Jurkat, Clone E6-1 (cell line): ENCODE data around the gene RGS17.
"Not testable (repeated sequence)": the region's sequence is repeated elsewhere in the genome, so short reads cannot be mapped to it uniquely, and the experiment has no call there.

ENCODE experiments used
- DNase-seq: peaks from one replicate; pipeline ENCODE4 v3.0.0-alpha.2; 2011; ENCODE audit warnings: low read depth, low spot score
- H3K4me3 ChIP-seq: 2 replicates; pipeline ENCODE4 v1.5.1; 2011; ENCODE audit warnings: mild to moderate bottlenecking, low read length, control low read depth, moderate library complexity

The RGS17 gene

GRCh38 chr6:153129873-153130514, 1.1 kb downstream of the RGS17 start:
- no peak for DNase-seq
- H3K4me3 ChIP-seq, result peak overlapping the region; percentile 49; the same call in 1 of the 2 replicates

GRCh38 chr6:153126218-153126617, 4.9 kb downstream of the RGS17 start:
- no peak for DNase-seq
- no peak overlapping the region for H3K4me3 ChIP-seq

- no peak for DNase-seq
- H3K4me3 ChIP-seq, result no peak overlapping the region
These were observed 6.0 kb downstream of the RGS17 start for GRCh38 chr6:153125032-153125431.

- DNase-seq, result peak; percentile 29
These were observed 7.3 kb downstream of the RGS17 start for GRCh38 chr6:153123801-153124200.

GRCh38 chr6:153121311-153121710, 9.8 kb downstream of the RGS17 start:
- H3K4me3 ChIP-seq, result no peak overlapping the region
- no peak for DNase-seq

More at GRCh38 chr6:153123801-153124200, 7.3 kb downstream of the RGS17 start:
- H3K4me3 ChIP-seq, result no peak overlapping the region

GRCh38 chr6:153117986-153118879, 12.8 kb downstream of the RGS17 start:
- DNase-seq, result no peak
- no peak overlapping the region for H3K4me3 ChIP-seq

GRCh38 chr6:153111082-153111481, 20.0 kb downstream of the RGS17 start:
- not testable (repeated sequence) for DNase-seq, H3K4me3 ChIP-seq

- DNase-seq, result not testable (repeated sequence)
These were observed 20.5 kb downstream of the RGS17 start for GRCh38 chr6:153110612-153111011.

GRCh38 chr6:153108315-153108714, 22.8 kb downstream of the RGS17 start:
- DNase-seq, result no peak
- no peak overlapping the region for H3K4me3 ChIP-seq

More at GRCh38 chr6:153110612-153111011, 20.5 kb downstream of the RGS17 start:
- not testable (repeated sequence) for H3K4me3 ChIP-seq

- no peak for DNase-seq
- no peak overlapping the region for H3K4me3 ChIP-seq
These were observed 25.1 kb downstream of the RGS17 start for GRCh38 chr6:153106021-153106420.

GRCh38 chr6:153104220-153104619, 26.9 kb downstream of the RGS17 start:
- no peak for DNase-seq

GRCh38 chr6:153103319-153103655, 27.8 kb downstream of the RGS17 start:
- H3K4me3 ChIP-seq, result no peak overlapping the region
- DNase-seq, result no peak

More at GRCh38 chr6:153104220-153104619, 26.9 kb downstream of the RGS17 start:
- no peak overlapping the region for H3K4me3 ChIP-seq

GRCh38 chr6:153102605-153103318, 28.3 kb downstream of the RGS17 start:
- no peak overlapping the region for H3K4me3 ChIP-seq
- DNase-seq, result no peak

- no peak for DNase-seq
- H3K4me3 ChIP-seq, result no peak overlapping the region
These were observed 29.6 kb downstream of the RGS17 start for GRCh38 chr6:153101461-153101860.

- H3K4me3 ChIP-seq, result no peak overlapping the region
- no peak for DNase-seq
These were observed 31.4 kb downstream of the RGS17 start for GRCh38 chr6:153099636-153100035.

GRCh38 chr6:153096792-153097191, 34.3 kb downstream of the RGS17 start:
- no peak for DNase-seq
- H3K4me3 ChIP-seq, result no peak overlapping the region

GRCh38 chr6:153096031-153096430, 35.1 kb downstream of the RGS17 start:
- H3K4me3 ChIP-seq, result no peak overlapping the region
- no peak for DNase-seq

- DNase-seq, result no peak
- no peak overlapping the region for H3K4me3 ChIP-seq
These were observed 38.7 kb downstream of the RGS17 start for GRCh38 chr6:153092082-153093013.
